ENCODE measurements around the gene ANKS1B.

GRCh38 chr12:99232324-99232723, 752.4 kb downstream of the ANKS1B start:
- TF ChIP-seq RAD21 (IDR thresholded peaks at IDR 0.05) (no peak), CTCF (IDR thresholded peaks at IDR 0.05; ENCODE audit: low read depth, low read length, missing input control) (no peak), REST (IDR thresholded peaks at IDR 0.05) (no peak)
